ENCODE results near the gene DHRS7. TPM values are rescaled to one million over a fixed set of nuclear protein-coding genes. Genes with fewer than 3 reads are reported as not detected.

The DHRS7 gene
- 10 to 100 TPM; 61.0 to 77.5 (median 75.8) TPM for polyA plus RNA-seq (ENCODE audit: insufficient read length in 3 of 3)
- long read RNA-seq, donor 1, transcript DHRS7-209 (7 exons, 1,322 nt) = major isoform, 53 of 61 reads
- long read RNA-seq, donor 1, transcript DHRS7-206 (2 exons, 563 nt) = minor isoform, 6 of 61 reads
- long read RNA-seq, donor 1, partial matches to known transcripts = 0 of 61 reads
- long read RNA-seq, donor 1, other reads (novel, unspliced or antisense) = 0 of 61 reads
- long read RNA-seq, donor 2, transcript DHRS7-209 (7 exons, 1,322 nt) = major isoform, 82 of 99 reads
- long read RNA-seq, donor 2, transcript DHRS7-206 (2 exons, 563 nt) = minor isoform, 8 of 99 reads
- long read RNA-seq, donor 2, partial matches to known transcripts = 5 of 99 reads
- long read RNA-seq, donor 2, other reads (novel, unspliced or antisense) = 0 of 99 reads
- long read RNA-seq, donor 3, transcript DHRS7-207 (4 exons, 924 nt) = minor isoform, 5 of 59 reads
- long read RNA-seq, donor 3, transcript DHRS7-206 (2 exons, 563 nt) = minor isoform, 7 of 59 reads
- long read RNA-seq, donor 3, transcript DHRS7-209 (7 exons, 1,322 nt) = major isoform, 47 of 59 reads
- long read RNA-seq, donor 3, partial matches to known transcripts = 0 of 59 reads
- long read RNA-seq, donor 3, other reads (novel, unspliced or antisense) = 0 of 59 reads
- long read RNA-seq, donor 4, transcript DHRS7-209 (7 exons, 1,322 nt) = major isoform, 52 of 60 reads
- long read RNA-seq, donor 4, partial matches to known transcripts = 0 of 60 reads
- long read RNA-seq, donor 4, other reads (novel, unspliced or antisense) = 0 of 60 reads
- long read RNA-seq, donor 5, transcript DHRS7-209 (7 exons, 1,322 nt) = major isoform, 7 of 13 reads
- long read RNA-seq, donor 5, partial matches to known transcripts = 0 of 13 reads
- long read RNA-seq, donor 5, other reads (novel, unspliced or antisense) = 0 of 13 reads
- long read RNA-seq, donor 6, transcript DHRS7-209 (7 exons, 1,322 nt) = major isoform, 37 of 54 reads
- long read RNA-seq, donor 6, transcript DHRS7-206 (2 exons, 563 nt) = minor isoform, 12 of 54 reads
- long read RNA-seq, donor 6, partial matches to known transcripts = 0 of 54 reads
- long read RNA-seq, donor 6, other reads (novel, unspliced or antisense) = 0 of 54 reads
- long read RNA-seq, donor 7, transcript DHRS7-207 (4 exons, 924 nt) = minor isoform, 7 of 81 reads
- long read RNA-seq, donor 7, transcript DHRS7-209 (7 exons, 1,322 nt) = major isoform, 50 of 81 reads
- long read RNA-seq, donor 7, transcript DHRS7-206 (2 exons, 563 nt) = minor isoform, 11 of 81 reads
- long read RNA-seq, donor 7, partial matches to known transcripts = 12 of 81 reads
- long read RNA-seq, donor 7, other reads (novel, unspliced or antisense) = 0 of 81 reads
- long read RNA-seq, donor 8, transcript DHRS7-209 (7 exons, 1,322 nt) = major isoform, 22 of 27 reads
- long read RNA-seq, donor 8, partial matches to known transcripts = 0 of 27 reads
- long read RNA-seq, donor 8, other reads (novel, unspliced or antisense) = 0 of 27 reads
- long read RNA-seq, donor 9, transcript DHRS7-206 (2 exons, 563 nt) = minor isoform, 13 of 102 reads
- long read RNA-seq, donor 9, transcript DHRS7-209 (7 exons, 1,322 nt) = major isoform, 71 of 102 reads
- long read RNA-seq, donor 9, partial matches to known transcripts = 11 of 102 reads
- long read RNA-seq, donor 9, other reads (novel, unspliced or antisense) = 0 of 102 reads
- long read RNA-seq, donor 10, transcript DHRS7-206 (2 exons, 563 nt) = minor isoform, 5 of 54 reads
- long read RNA-seq, donor 10, transcript DHRS7-209 (7 exons, 1,322 nt) = major isoform, 41 of 54 reads
- long read RNA-seq, donor 10, partial matches to known transcripts = 0 of 54 reads
- long read RNA-seq, donor 10, other reads (novel, unspliced or antisense) = 0 of 54 reads
- long read RNA-seq, donor 11, transcript DHRS7-206 (2 exons, 563 nt) = minor isoform, 7 of 39 reads
- long read RNA-seq, donor 11, transcript DHRS7-209 (7 exons, 1,322 nt) = major isoform, 31 of 39 reads
- long read RNA-seq, donor 11, partial matches to known transcripts = 0 of 39 reads
- long read RNA-seq, donor 11, other reads (novel, unspliced or antisense) = 0 of 39 reads
- long read RNA-seq, donor 12, transcript DHRS7-209 (7 exons, 1,322 nt) = major isoform, 45 of 60 reads
- long read RNA-seq, donor 12, transcript DHRS7-206 (2 exons, 563 nt) = minor isoform, 6 of 60 reads
- long read RNA-seq, donor 12, transcript DHRS7-207 (4 exons, 924 nt) = minor isoform, 7 of 60 reads
- long read RNA-seq, donor 12, partial matches to known transcripts = 0 of 60 reads
- long read RNA-seq, donor 12, other reads (novel, unspliced or antisense) = 0 of 60 reads
- long read RNA-seq, donor 13, transcript DHRS7-206 (2 exons, 563 nt) = minor isoform, 23 of 61 reads
- long read RNA-seq, donor 13, transcript DHRS7-209 (7 exons, 1,322 nt) = major isoform, 24 of 61 reads
- long read RNA-seq, donor 13, partial matches to known transcripts = 11 of 61 reads
- long read RNA-seq, donor 13, other reads (novel, unspliced or antisense) = 0 of 61 reads
- long read RNA-seq, donor 14 = 0 reads
- long read RNA-seq, donor 15 = 0 reads
- long read RNA-seq, donor 16, transcript DHRS7-206 (2 exons, 563 nt) = minor isoform, 11 of 85 reads
- long read RNA-seq, donor 16, transcript DHRS7-209 (7 exons, 1,322 nt) = major isoform, 61 of 85 reads
- long read RNA-seq, donor 16, partial matches to known transcripts = 6 of 85 reads
- long read RNA-seq, donor 16, other reads (novel, unspliced or antisense) = 0 of 85 reads

DNA sequence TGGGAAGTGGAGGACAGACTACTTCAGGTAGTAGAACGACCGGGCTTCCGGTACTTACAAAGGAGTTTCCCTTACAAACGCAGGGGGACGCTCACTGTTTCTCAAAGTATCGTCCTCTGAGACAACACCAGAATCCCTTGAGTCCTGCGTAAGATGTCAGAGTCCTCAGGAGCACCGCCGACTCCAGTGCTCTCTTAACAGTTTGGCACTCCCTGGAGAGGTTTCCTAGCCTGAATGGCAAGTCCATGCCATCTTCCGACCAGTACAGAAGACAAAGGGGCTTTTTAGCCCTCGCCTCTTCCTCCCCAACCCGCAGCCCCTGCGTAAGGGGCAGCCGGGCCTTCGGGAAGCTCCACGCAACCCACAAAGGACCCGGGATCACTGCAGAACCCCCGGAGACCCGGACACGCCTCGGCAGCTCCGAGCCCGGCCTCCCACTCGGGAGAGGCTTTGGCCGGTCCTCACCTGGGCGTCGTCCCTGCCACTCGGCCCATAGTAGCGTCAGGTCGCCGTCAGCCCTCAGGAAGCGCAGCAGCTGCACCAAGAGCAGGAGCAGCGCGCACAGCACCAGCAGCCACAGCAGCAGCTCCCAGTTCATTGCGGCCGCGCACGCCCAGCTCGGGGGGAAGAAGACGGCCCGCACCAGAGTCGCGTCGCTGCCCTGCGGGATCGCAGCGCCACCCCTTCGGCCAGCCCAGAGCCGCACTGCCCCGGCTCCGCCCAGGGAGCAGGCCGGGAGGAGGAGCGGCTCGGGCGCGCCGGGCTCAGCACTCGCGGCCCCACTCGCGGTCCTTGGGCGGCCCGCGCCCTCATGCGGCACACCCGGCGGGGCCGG lies at the start of gene DHRS7:
DHRS7 (minus strand) TSS at position 687 of the 835 bp plus-strand sequence; CDS start at position 598, 89 bp downstream.
- peak; percentile 72 for DNase-seq

DNA sequence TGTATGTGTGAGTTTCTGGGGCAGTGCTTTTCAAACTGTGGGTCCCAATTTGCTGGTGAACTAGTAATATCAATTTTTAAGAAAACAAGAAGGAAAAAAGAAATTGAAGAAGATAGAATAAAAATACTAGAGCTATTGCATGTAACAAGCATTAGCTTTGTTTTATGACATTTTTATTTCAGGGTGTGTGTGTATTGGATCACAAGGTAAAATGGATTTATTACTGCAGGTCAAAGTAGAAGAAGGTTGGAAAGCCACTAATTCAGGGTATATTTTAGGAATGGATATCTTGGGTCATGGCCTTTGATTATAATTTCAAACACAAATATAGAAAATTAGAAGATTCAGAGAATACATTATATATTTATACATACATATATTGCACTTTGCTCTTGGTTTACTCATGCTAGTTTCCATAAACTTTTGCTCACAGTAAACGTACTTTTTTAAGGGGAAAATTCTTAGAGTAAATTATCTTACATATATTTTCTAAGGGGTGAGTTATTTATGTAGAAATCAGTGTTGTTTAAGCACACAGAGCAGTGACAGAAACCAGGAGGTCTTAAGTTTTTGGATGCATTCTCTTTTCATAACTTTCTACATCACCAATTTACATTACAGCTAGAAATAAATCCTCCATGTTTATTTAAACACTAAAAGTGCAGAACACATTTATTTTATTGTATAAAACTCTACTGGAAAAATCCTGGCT lies 49.4 kb upstream of the DHRS7 start:
- no peak for DNase-seq

DNA sequence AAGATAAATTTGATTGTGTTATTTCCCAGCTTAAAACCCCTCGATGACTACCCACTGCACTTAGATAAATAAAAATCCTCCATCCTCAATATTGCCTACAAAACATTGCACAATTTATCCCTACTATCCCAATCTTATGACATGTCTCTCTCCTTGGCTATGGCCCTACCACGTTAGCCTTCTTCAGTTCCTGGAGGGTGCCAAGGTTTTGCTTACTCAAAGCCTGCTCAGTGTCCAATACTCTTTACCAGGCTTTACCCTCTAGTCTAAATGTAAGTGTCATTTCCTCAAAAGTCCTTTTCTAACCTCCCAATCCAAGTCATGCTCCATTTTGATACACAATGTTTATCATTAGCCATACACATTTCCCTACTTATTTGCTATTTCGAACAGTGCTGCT lies 48.8 kb upstream of the DHRS7 start:
- no peak for DNase-seq

DNA sequence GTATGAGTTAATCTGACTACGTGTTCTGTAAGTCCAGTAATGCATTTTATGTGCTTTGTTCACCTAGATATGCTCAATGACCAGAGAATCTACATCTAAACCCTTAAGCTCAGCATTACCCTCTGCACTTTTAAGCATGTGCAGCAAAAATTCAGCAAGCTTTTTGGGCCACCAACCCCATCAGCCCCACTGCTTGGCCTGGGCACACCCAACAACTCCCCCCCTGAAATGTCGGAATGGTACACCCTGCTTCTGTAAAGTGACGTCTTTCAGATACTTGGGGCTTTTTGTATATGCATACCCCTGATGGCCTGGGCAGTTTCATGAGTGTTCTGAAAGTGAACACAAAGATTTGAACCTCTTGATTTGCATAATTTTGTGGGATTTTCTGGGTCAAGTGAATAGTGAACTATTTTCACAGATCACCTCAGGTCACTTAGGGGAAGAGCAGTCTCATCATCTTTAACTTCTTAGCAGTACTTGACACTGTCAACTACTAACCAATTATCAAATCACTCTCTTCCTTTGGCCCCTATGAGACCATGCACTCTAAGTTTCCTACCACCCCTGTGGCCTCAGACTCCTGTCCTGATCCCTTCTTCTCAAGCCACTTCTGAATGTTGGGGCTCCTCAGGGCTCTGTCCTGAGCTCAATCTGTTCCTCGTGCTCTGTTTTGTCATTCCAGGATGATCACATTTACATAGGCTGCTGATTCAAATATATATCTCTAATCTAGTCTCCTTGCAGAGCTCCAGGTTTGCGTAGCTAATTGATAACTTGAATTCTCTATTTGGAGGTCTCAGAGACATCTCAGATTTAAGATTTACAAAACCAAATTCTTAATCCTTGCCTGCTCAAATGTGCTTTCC lies 47.5 kb upstream of the DHRS7 start:
- no peak for DNase-seq

GRCh38 chr14:60211153-60211552 lies 46.0 kb upstream of the DHRS7 start:
- no peak for DNase-seq

DNA sequence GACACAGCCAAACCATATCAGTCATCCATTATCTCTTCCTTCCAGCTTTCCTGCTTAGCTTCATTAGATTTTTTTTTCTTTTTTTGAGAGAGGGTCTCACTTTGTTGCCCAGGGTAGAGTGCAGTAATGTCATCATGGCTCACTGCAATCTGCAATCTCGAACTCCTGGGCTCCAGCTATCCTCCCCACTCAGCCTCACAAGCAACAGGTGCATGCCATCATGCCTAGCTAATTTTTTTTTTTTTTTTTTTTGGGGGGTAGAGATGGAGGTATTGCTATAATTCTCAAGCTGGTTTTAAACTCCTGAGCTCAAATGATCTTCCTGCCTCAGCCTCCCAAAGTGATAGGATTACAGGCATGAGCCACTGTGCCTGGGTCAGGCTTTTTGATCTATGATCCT lies 45.5 kb upstream of the DHRS7 start:
- DNase-seq = no peak

GRCh38 chr14:60206837-60207533 lies 41.8 kb upstream of the DHRS7 start:
- DNase-seq = no peak

GRCh38 chr14:60206249-60206670 lies 41.1 kb upstream of the DHRS7 start:
- no peak for DNase-seq

GRCh38 chr14:60204843-60205774 lies 39.9 kb upstream of the DHRS7 start:
- DNase-seq = no peak

GRCh38 chr14:60204104-60204842 lies 39.1 kb upstream of the DHRS7 start:
- DNase-seq = no peak

DNA sequence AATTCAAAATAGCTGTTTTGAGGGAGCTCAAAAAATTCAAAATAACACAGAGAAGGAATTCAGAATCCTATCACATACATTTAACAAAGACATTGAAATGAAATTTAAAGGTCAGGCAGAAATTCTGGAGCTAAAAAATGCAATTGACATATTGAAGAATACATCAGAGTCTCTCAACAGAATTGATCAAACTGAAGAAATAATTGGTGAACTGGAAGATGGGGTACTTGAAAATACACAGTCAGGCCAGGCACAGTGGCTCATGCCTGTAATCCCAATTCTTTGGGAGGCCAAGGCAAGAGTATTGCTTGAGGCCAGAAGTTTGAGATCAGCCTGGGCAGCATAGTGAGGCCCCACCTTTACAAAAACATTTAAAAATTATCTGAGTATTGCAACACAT lies 34.1 kb upstream of the DHRS7 start:
- no peak for DNase-seq

DNA sequence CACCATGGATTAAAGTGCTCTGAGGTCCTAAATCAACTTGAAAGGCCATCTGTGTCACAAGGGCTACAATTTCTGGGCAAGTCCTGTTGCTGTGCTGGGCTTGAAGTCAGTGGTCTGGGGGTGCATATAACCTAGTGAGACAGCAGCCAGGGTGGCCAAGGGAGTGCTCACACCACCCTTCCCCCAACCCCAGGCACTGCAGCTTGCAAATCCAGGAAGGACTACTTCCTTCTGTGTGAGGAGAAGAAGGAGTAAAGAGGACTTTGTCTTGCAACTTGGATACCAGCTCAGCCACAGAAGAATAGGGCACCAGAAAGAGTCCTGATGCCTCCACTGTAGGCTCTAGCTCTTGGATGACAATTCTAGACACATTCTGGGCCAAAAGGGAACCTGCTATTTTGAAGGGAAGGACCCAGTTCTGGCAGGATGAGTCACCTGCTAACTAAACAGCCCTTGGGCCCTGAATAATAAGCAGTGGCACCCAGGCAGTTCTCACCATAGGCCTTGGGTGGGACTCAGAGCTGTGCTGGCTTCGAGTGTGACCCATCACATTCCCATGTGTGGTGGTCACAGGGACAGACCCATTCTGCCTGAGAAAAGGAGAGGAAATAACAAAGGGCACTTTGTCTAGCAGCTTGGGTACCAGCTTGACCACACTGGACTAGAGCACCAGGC lies 32.6 kb upstream of the DHRS7 start:
- no peak for DNase-seq

DNA sequence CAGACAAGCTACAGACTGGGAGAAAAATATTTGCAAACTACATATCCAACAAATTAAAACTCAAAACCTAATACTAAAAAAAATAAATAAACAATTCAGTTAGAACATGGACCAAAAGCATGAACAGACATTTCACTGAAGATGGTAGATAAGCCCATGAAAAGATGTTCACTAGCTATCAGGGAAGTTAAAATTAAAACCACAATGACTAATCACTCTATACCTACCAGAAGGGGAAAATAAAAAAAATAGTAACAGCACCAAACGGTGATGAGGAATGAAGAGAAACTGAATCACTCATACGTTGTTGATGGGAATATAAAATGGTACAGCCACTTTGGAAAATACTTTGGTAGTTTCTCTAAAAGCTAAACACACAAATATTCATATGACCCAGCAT lies 31.1 kb upstream of the DHRS7 start:
- DNase-seq = no peak
